ENCODE results near the gene CDCA4.

CDCA4 gene

DNA sequence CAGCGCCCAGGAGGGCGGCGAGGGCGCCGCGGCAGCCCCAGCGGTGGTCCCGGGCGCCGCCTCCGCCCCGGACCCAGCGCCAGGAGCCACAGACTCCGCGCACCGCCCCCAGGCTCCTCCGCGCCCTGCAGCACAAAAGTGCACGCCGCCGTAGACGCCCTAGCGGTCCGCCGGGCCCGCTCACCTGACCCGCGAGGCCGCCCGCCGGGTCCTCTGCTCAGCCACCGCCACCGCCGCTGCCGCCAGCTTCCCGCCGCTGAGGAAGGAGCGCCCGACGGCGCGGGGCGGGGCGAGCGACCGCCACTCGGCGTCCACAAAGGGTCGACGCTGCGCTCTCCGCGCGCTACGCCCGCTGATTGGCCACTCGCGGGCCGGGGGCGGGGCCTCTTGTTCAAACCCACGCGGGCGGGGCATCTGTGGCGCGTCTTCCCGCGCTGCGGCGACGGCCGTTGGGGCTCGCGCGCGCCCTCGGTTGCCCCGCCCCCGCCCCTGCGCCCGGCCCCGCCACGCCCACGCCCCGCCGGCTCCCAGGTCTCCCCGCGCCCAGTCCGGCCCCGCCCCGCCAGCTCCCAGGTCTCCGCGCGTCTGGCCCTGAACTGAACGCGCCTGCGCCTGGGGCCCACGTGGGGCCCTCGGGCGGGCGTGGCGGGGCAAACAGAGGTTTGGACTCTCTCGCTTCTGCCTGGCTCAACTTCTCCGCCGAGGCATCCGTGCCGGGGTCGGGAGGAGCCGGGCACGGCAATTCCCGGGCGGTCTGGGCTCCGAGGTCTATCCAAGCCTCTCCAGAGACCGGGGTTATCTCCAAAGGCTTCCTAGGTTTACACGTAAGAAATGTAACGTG, at the start of gene CDCA4:
Gene CDCA4, minus strand, starts transcription at position 269 of the 841 bp plus-strand sequence. CDS start 9,154 bp downstream, outside the sequence.
- no peak for TF ChIP-seq CTCF (IDR thresholded peaks at IDR 0.05; ENCODE audit: low read depth, low read length)

DNA sequence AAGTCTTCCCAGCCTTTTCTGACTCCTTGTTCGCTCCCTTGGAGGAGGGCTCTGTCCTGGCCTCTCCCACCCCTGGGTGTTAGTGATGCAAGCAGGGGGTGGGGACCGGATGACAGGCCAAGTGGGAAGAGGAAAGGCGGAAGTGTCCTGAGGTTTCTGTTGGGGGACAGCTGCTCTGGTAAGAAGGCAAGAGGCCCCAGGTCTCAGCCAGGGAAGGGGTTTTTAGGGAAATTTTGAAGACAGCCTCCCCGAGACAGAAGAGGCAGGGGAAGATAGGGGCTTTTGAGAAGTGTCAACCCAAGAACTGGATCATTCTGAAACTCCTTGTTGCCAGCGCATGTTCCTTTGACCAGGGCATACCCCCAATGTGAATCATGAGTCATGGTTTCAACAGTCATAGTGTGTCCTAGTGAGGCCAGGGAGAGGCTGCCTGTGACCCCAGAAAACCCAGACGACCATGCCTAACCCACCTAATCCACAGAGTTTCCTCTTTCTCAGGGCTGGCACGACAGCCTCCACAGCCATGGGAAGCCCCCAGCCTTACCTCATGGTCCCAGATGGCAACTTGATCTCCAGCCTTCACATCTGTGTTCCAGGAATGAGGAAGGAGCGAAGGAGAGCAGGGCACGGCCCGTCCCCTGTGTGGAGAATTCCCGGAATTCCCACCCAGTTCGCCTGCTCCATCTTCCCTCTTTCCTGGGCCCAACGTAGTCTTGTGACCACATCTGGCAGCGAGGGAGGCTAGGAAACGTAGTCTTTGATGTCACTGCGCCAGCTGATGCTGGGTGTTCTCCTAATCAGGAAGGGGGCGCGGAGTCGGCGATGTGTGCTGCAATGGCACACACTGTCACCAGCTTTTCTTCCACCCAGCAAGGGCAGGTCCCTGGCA, 49.2 kb upstream of the CDCA4 start:
- peak in 1 of 2 donors; percentile 42 for DNase-seq (ENCODE audit: low read depth in 2 of 2)
- H3K4me3 ChIP-seq (replicated peaks in 1 of 2; ENCODE audit: low read depth in 2 of 2, low read length in 2 of 2): no peak overlapping the region
- TF ChIP-seq CTCF (IDR thresholded peaks at IDR 0.05; ENCODE audit: low read depth, low read length): no peak

More for the DNA sequence above, at the start of gene CDCA4:
- peak; percentile 96 to 97 for DNase-seq (ENCODE audit: low read depth in 2 of 2)
- peak within 1 kb of the TSS; percentile 76 to 80 for H3K4me3 ChIP-seq (replicated peaks in 1 of 2; ENCODE audit: low read depth in 2 of 2, low read length in 2 of 2)

DNA sequence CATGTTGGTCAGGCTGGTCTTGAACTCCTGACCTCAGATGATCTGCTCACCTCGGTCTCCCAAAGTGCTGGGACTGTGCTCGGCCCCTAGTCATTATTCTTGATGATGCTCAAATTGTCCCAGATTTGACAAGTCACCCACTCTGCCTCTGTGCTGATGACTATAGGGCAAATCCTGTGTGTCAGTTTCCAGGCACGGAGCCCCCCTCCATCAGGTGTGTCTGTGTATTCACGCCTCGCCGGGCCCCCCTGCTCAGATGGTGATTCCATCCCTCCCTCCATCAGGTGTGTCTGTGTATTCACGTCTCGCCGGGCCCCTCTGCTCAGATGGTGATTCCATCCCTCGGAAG, 48.6 kb upstream of the CDCA4 start:
- no peak for TF ChIP-seq CTCF (IDR thresholded peaks at IDR 0.05; ENCODE audit: low read depth, low read length)
- DNase-seq (ENCODE audit: low read depth in 2 of 2): no peak
- no peak overlapping the region for H3K4me3 ChIP-seq (replicated peaks in 1 of 2; ENCODE audit: low read depth in 2 of 2, low read length in 2 of 2)

DNA sequence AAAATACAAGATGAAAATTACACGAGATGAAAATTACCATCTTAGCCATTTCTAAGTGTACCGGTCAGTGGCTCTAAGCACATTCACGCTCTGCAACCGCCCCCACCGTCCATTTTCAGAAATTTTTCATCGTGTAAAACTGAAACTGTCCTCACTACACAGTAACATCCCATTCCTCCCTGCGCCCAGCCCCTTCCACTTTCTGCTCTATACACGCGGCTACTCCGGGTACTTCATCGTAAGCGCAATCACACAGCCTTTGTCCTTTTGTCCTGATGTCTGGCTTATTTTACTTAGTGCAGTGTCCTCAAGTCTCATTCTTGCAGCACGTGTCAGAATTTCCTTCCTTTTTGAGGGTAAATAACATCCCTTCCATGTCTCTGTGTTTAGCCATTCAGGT, 47.9 kb upstream of the CDCA4 start:
- TF ChIP-seq CTCF (IDR thresholded peaks at IDR 0.05; ENCODE audit: low read depth, low read length): no peak
- H3K4me3 ChIP-seq (replicated peaks in 1 of 2; ENCODE audit: low read depth in 2 of 2, low read length in 2 of 2): no peak overlapping the region
- no peak for DNase-seq (ENCODE audit: low read depth in 2 of 2)

DNA sequence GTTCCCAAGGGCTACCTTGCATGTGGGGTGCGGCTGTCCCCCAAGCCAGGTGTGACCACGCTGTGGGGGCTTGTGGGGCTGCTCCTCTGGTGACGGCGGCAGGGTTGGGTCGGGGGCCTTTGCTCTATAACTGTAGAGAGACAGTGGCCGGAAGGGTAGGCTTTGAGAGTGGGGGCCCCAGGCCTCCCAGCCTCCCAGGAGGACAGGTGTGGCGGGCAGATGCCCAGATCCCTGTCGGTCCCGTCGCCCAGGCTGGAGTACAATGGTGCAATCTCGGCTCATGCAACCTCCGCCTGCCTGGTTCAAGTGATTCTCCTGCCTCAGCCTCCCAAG, 47.1 kb upstream of the CDCA4 start:
- H3K4me3 ChIP-seq (replicated peaks in 1 of 2; ENCODE audit: low read depth in 2 of 2, low read length in 2 of 2): no peak overlapping the region
- TF ChIP-seq CTCF (IDR thresholded peaks at IDR 0.05; ENCODE audit: low read depth, low read length): no peak
- DNase-seq (ENCODE audit: low read depth in 2 of 2): no peak

DNA sequence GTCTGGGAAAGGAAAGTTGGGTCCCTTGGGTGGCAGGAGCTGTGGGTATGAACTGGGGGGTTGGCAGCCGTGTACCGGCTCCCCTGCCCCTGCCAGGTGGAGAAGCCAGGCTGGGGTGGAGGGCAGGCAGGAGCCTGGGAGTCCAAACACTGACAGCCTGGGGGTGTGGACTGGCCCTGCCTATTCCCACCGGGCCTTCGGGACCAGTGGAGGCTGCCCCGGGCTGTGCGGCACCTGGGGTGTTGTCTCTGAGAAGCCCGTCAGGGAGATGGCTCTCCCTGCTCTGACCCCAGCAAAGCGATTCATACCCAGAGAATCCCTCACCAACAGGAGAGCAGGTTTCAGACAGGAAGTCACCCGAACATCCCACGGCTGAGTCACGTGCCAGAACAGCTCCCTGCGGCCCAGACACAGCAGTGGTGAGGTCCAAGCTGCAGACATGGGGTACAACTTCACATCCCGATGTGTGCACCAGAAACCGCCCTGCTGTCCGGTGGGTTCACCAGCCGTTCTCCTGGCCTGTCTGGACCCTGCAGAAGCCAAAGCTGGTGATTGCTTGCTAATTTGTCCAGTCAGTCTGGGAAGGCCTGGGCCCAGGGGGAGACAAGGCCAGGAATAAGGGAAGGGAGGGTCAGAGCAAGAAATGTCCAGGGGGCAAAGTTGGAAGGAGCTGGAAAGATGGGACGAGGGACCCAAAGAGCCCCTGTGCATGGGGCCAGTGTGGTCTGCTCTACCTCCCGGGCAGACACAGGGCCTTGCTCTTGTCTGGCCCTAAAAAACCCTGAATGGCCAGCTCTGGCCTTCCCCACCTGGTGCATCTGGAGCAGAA, 46.5 kb upstream of the CDCA4 start:
- H3K4me3 ChIP-seq (replicated peaks in 1 of 2; ENCODE audit: low read depth in 2 of 2, low read length in 2 of 2): no peak overlapping the region
- peak in 1 of 2 donors; percentile 40 for DNase-seq (ENCODE audit: low read depth in 2 of 2)
- no peak for TF ChIP-seq CTCF (IDR thresholded peaks at IDR 0.05; ENCODE audit: low read depth, low read length)
